Ovary (tissue), 9 donors: ENCODE results near the gene CLDN15. TPM values are rescaled to one million over a fixed set of nuclear protein-coding genes. Genes with fewer than 3 reads are reported as not detected.

ENCODE experiments used
- DNase-seq, 5 donors: peaks; one replicate each; pipeline ENCODE4 v3.0.0-alpha.2; 2019 to 2020
- H3K27ac ChIP-seq, 2 donors: fragments of 200-600 bp; one replicate each; pipeline versions ENCODE4 v1.5.1 to v1.8.0; 2019 to 2022
- H3K27me3 ChIP-seq: fragments of 200-600 bp; one replicate; pipeline ENCODE4 v1.8.0; 2022
- H3K36me3 ChIP-seq: fragments of 200-600 bp; sonication (generic); one replicate; pipeline ENCODE4 v1.5.1; 2019
- H3K4me1 ChIP-seq: one replicate; pipeline ENCODE4 v1.8.1; 2013; ENCODE audit warnings: mild to moderate bottlenecking, moderate library complexity; ENCODE audit not compliant: insufficient read depth
- H3K4me3 ChIP-seq: fragments of 200-600 bp; sonication (generic); one replicate; pipeline ENCODE4 v1.5.1; 2017
- H3K9me3 ChIP-seq, 2 donors: fragments of 200-600 bp in 1 of 2; sonication (generic) in 1 of 2; one replicate each; pipeline versions ENCODE4 v1.5.1 to v1.8.1; 2013 to 2019; ENCODE audit warnings: mild to moderate bottlenecking in 1 of 2, moderate library complexity in 1 of 2
- CTCF ChIP-seq, 3 donors: fragments of 450-650 bp in 2 of 3; fragments of 200-600 bp in 1 of 3; IDR thresholded peaks; one replicate each; pipeline versions ENCODE4 v1.5.1 to v1.8.0; 2016 to 2022; ENCODE audit warnings: antibody characterized with exemption in 3 of 3, mild to moderate bottlenecking in 1 of 3
- EP300 ChIP-seq: sonication (generic); formaldehyde crosslinking; IDR thresholded peaks from one replicate; pipeline ENCODE4 v1.6.1; 2017; ENCODE audit warnings: antibody characterized with exemption
- POLR2A ChIP-seq: fragments of 450-650 bp; IDR thresholded peaks from one replicate; pipeline ENCODE4 v1.6.1; 2017; ENCODE audit warnings: antibody characterized with exemption, mild to moderate bottlenecking, moderate library complexity
- WGBS, 3 donors: extraction: QIAGEN DNeasy Blood & Tissue Kit in 1 of 3; methylation state at CpG; one replicate each; pipeline versions ENCODE4 v1.1.5 to v1.1.7; 2013 to 2017; 5-methylcytosine and 5-hydroxymethylcytosine counted together
- intact Hi-C, 4 donors: fragments of 100-400 bp; cut with DNase I; formaldehyde crosslinking; loops; one replicate each; pipeline versions ENCODE4 v1.11.0 to v1.15.1; 2022 to 2023
- polyA plus RNA-seq, 2 donors: library from polyadenylated mRNA; stranded (reverse); fragments of 200-250 nt in 1 of 2; fragments of 350-450 nt in 1 of 2; fragmentation: Illumina TruSeq in 1 of 2; extraction: RNeasy Lipid Tissue Mini Kit (QIAGEN cat#74804) in 1 of 2; gene quantifications; one replicate each; pipeline ENCODE4 v1.2.3, GENCODE V29; 2013 to 2014
- total RNA-seq, 7 donors: library from RNA; depleted of rRNA in 2 of 7; stranded (reverse); fragments of >200 nt in 2 of 7; fragmentation: NEBNext Ultra II Directional in 3 of 7; extraction: Animal tissue kit (Norgen Biotek cat#: 25700) in 3 of 7; gene quantifications; one replicate each; pipeline versions ENCODE4 v1.1.0 to v1.2.4, GENCODE V29; 2016 to 2023
- donor health status: DM: no; HTN: no; CAD: no; lungs with moderate emphysema.
- donor health status: DM: no; HTN: no; CAD: no.
- donor health status: Bipolar disorder and iron deficiency.
- donor health status: DM: yes; HTN: yes; CAD: no.
- donor health status: DM: no; HTN: no; CAD: no.
- donor health status: DM: yes; HTN: yes; CAD: no.

The CLDN15 gene
- total and polyA plus RNA-seq, 9 donors = 3.6 to 225 (median 11.7) TPM

- Histone ChIP-seq H3K4me3 (no peak overlapping the region), H3K36me3 (no peaks in the 10 kb centered on the region), H3K27ac (no peak overlapping the region), H3K9me3 (no peaks in the 10 kb centered on the region), H3K4me1 (peaks cover 2% of the 10 kb centered on the region), H3K27me3 (no peaks in the 10 kb centered on the region)
- no peak for DNase-seq
- WGBS, 3 donors = 72 to 80% (median 76%) methylated on average over 24 of the region's 24 CpGs
- intact Hi-C loops = no loop called here
- no peak for TF ChIP-seq EP300
- no peak for TF ChIP-seq CTCF (IDR thresholded peaks at IDR 0.05)
- no peak for TF ChIP-seq POLR2A
These were observed 41.1 kb upstream of the CLDN15 start for GRCh38 chr7:101278461-101279292.

- TF ChIP-seq EP300 (no peak), POLR2A (no peak)
- H3K4me1 ChIP-seq = no peaks in the 10 kb centered on the region
- intact Hi-C loops = no loop called here
- H3K27ac ChIP-seq = no peak overlapping the region
- 73 to 76% (median 76%) methylated on average over 9 of the region's 9 CpGs for WGBS, 3 donors
- H3K27me3 ChIP-seq = no peaks in the 10 kb centered on the region
- no peak for DNase-seq
- no peaks in the 10 kb centered on the region for H3K36me3 ChIP-seq
- no peak overlapping the region for H3K4me3 ChIP-seq
- no peaks in the 10 kb centered on the region for H3K9me3 ChIP-seq
These were observed 39.6 kb upstream of the CLDN15 start for GRCh38 chr7:101277155-101277554.

GRCh38 chr7:101273206-101273605, 35.6 kb upstream of the CLDN15 start:
- TF ChIP-seq CTCF (IDR thresholded peaks at IDR 0.05) (no peak), EP300 (no peak), POLR2A (no peak)
- 42 to 51% (median 45%) methylated on average over 4 of the region's 4 CpGs for WGBS, 3 donors
- no peak for DNase-seq
- Histone ChIP-seq H3K4me3 (no peak overlapping the region), H3K4me1 (no peaks in the 10 kb centered on the region), H3K27ac (no peak overlapping the region), H3K36me3 (no peaks in the 10 kb centered on the region), H3K9me3 (no peaks in the 10 kb centered on the region), H3K27me3 (no peaks in the 10 kb centered on the region)
- intact Hi-C loops = no loop called here

- H3K4me3 ChIP-seq = no peak overlapping the region
- whole genome bisulfite sequencing, 3 donors = 68 to 75% (median 71%) methylated on average over 5 of the region's 5 CpGs
These were observed 33.4 kb upstream of the CLDN15 start for GRCh38 chr7:101271021-101271420.

More at GRCh38 chr7:101271021-101271420, 33.4 kb upstream of the CLDN15 start:
- Histone ChIP-seq H3K4me1 (no peaks in the 10 kb centered on the region), H3K36me3 (no peaks in the 10 kb centered on the region), H3K27me3 (no peaks in the 10 kb centered on the region), H3K9me3 (no peaks in the 10 kb centered on the region), H3K27ac (no peak overlapping the region)
- DNase-seq = no peak
- intact Hi-C loops = no loop called here
- TF ChIP-seq POLR2A = no peak
- no peak for TF ChIP-seq CTCF (IDR thresholded peaks at IDR 0.05)
- no peak for TF ChIP-seq EP300
